NCI-H1092 (cell line): Measurements from ENCODE around the gene DZIP3.
"Not testable (repeated sequence)": the region's sequence is repeated elsewhere in the genome, so short reads cannot be mapped to it uniquely, and the experiment has no call there.

Experiments used
- DNase-seq: peaks from one replicate; lab custom pipeline; 2025; lab: John Stamatoyannopoulos, UW

The DZIP3 gene

GRCh38 chr3:108677811-108678210 lies 88.3 kb downstream of the DZIP3 start:
- no peak for DNase-seq

DNA sequence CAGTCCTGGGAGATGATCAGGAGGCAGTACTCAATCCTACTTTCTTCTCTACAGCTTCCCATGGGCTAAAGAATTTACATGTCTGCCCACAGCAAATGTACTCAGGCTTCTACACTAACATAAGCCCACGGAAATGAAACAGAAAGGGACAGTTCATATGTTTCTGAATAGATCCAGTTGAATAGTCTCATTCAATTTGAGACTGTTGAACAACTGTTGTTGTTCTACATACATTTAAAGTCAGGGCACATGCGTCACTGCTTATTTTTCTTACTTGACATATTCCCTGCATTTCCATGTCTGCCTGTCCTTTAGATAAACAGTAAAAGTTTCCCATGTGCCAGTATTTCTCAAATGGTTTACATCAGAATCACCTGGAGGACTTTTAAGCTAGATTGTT lies 102.8 kb downstream of the DZIP3 start:
- DNase-seq: not testable (repeated sequence)

DNA sequence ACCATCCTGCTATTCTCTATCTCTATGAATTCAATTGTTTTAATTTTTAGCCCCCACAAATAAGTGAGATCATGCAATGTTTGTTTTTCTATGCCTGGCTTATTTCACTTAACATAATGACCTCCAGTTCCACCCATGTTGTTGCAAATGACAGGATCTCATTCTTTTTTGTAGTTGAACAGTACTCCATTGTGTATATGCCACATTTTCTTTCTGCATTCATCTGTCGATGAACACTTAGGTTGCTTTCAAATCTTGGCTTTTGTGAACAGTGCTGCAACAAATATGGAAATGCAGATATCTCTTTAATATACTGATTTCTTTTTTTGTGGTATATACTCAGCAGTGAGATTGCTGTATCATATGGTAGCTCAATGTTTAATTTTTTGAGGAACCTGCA lies 108.9 kb downstream of the DZIP3 start:
- no peak for DNase-seq

DNA sequence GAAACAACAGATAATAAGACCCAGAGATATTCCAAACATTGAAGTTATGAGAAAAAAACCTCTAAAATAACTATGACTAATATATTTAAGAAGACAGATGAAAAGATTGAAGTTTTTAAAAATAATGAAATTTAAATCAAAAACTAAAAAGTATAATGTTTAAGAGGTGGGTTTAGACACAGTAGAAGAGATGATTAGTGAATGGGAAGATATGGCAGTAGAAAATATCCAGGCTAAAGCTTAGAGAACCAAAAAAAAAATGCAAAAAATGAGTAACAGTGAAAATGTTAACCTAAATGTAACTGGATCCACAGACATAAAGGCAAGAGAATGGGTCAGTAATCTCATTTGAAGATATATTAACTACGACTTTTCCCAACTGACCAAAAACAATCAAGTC lies 115.5 kb downstream of the DZIP3 start:
- DNase-seq: no peak

- no peak for DNase-seq
Measured at GRCh38 chr3:108713009-108713516, 123.5 kb downstream of the DZIP3 start.

- no peak for DNase-seq
Measured at GRCh38 chr3:108713816-108714215, 124.3 kb downstream of the DZIP3 start.

DNA sequence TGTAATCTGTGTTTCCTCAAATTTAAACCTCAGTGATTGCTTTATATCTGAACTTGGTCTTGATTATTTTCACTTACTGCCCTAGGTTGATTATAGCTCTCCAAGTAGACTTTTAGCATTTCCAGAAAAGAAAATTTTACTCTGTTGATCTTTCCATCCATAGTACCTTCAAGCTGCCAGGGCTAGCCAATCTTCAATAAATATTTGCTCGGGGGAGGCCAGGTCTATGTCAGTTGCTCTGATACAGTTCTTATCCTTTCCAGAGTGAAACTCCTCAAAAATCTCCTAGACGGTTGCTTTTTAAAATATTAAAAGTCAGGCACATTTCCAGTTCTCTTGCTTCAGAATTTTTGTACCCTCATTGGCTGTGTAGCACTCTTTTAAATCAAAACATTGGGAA lies 128.9 kb downstream of the DZIP3 start:
- DNase-seq: no peak

DNA sequence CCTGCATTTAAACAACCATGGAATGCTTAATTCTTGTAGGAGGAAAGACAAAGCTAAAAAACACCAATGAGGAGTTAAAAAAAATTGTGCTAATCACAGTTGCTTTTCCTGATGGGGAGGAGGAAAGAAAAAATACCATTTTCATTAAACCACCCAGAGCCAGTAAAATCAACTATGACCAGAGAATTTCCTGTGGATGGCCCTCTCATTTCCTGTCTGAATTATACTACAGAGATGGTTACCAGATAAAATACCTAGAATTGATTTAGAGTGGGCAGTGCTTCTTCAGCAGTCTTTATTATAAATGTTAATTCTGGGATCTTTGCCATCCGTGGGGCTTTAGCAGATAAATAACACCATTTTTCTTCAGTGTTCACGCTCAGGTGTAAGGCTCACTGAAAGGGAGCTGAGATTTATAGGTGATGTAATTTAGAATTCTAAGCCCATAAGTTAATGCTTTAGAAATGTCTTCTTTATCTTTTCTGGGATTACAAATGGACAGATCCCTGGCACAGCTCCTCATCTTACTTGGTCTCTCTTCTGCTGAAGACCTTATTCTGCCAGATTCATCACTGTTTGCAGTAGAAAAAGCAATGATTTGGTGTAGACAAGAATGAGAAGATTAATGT lies 129.8 kb downstream of the DZIP3 start:
- DNase-seq: no peak

- no peak for DNase-seq
Measured at GRCh38 chr3:108722724-108723123, 133.2 kb downstream of the DZIP3 start.

DNA sequence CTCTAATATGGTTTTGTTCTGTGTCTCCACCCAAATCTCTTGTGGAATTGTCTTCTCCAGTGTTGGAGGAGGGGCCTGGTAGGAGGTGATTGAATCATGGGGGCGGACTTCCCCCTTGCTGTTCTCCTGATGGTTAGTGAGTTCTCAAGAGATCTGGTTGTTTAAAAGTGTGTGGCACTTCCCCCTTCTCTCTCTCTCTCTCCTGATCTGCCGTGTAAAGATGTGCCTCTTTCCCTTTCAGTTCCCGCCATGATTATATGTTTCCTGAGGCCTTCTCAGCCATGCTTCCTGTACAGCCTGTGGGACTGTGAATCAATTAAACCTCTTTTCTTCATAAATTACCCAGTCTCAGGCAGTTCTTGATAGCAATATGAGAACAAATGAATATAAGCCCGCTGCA lies 134.6 kb downstream of the DZIP3 start:
- DNase-seq: no peak

DNA sequence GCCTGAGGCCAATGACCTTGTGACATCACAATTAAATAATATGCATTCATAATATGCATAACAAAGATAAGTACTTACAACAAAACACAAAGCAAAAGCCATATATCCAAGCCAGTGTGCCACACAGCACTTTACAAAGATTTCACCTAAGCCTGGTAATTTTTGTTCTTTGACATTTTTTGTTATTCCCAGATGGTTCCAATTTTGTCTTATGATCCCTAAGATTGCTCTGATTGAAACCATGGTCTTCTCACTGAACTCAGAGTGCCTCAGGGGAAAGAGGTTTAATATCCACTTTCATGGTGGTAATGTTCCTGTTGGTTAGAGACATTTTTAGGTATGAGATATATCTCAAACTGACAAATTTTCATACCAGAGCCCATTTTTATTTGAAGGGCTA lies 138.6 kb downstream of the DZIP3 start:
- no peak for DNase-seq

DNA sequence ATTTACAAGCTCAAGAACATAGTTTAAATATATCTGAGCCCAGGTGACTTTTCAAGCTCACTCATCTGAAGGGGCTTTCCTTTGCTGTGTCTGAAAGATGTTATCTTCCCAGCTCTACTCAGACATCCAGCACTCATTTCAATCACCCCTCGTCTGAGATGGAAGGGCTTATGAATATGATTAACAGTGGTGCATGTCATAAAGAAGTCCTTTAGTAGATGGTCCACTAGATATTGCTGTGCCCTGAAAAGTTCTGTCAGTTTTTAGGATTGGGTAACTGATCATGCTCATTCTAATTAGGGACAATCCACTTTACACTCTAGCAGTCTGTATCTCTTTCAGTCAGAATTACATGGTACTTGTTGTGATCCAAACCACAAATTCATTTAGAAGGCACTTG lies 139.4 kb downstream of the DZIP3 start:
- DNase-seq: no peak

GRCh38 chr3:108736821-108737220 lies 147.3 kb downstream of the DZIP3 start:
- no peak for DNase-seq

GRCh38 chr3:108742929-108743328 lies 153.4 kb downstream of the DZIP3 start:
- no peak for DNase-seq
